ENCODE results near the gene TNFSF4.

DNA sequence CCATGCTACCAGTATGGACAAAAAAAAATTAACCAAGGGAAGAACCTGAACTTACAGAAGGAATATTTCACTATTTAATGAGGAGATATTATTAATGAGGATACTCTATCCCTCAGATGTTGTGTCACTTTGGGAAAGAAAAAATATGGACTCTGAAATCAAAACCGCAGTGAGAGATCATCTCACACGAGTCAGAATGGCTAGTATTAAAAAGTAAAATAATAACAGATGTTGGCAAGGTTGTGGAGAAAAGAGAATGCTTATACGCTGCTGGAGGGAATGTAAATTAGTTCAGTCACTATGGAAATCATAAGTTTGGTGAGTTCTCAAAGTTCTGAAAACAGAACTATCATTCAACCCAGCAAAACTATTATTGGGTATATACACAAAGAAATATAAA, 30.9 kb downstream of the TNFSF4 start:
- TF ChIP-seq POLR2A (IDR thresholded peaks at IDR 0.05; ENCODE audit: low read length) (no peak), GATA1 (IDR thresholded peaks at IDR 0.05; ENCODE audit: low read depth, low read length) (no peak)
